Measurements from ENCODE around the gene RABGAP1L.
"Not testable (repeated sequence)": the region's sequence is repeated elsewhere in the genome, so short reads cannot be mapped to it uniquely, and the experiment has no call there.

RABGAP1L gene

GRCh38 chr1:174569240-174569639, 409.9 kb downstream of the RABGAP1L start (continued):
- TF ChIP-seq, protein P1, sequence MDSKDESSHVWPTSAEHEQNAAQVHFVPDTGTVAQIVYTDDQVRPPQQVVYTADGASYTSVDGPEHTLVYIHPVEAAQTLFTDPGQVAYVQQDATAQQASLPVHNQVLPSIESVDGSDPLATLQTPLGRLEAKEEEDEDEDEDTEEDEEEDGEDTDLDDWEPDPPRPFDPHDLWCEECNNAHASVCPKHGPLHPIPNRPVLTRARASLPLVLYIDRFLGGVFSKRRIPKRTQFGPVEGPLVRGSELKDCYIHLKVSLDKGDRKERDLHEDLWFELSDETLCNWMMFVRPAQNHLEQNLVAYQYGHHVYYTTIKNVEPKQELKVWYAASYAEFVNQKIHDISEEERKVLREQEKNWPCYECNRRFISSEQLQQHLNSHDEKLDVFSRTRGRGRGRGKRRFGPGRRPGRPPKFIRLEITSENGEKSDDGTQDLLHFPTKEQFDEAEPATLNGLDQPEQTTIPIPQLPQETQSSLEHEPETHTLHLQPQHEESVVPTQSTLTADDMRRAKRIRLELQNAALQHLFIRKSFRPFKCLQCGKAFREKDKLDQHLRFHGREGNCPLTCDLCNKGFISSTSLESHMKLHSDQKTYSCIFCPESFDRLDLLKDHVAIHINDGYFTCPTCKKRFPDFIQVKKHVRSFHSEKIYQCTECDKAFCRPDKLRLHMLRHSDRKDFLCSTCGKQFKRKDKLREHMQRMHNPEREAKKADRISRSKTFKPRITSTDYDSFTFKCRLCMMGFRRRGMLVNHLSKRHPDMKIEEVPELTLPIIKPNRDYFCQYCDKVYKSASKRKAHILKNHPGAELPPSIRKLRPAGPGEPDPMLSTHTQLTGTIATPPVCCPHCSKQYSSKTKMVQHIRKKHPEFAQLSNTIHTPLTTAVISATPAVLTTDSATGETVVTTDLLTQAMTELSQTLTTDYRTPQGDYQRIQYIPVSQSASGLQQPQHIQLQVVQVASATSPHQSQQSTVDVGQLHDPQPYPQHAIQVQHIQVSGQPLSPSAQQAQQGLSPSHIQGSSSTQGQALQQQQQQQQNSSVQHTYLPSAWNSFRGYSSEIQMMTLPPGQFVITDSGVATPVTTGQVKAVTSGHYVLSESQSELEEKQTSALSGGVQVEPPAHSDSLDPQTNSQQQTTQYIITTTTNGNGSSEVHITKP (tag by site-specific recombination; IDR thresholded peaks at IDR 0.05): no peak
- TF ChIP-seq ZNF175 (tag by site-specific recombination; IDR thresholded peaks at IDR 0.05): no peak
- TF ChIP-seq ZNF560 (tag by site-specific recombination; IDR thresholded peaks at IDR 0.05; ENCODE audit: borderline replicate concordance): no peak

GRCh38 chr1:174572771-174573170, 413.5 kb downstream of the RABGAP1L start:
- ChIA-PET CTCF (no interaction called here), POLR2A (no interaction called here)

DNA sequence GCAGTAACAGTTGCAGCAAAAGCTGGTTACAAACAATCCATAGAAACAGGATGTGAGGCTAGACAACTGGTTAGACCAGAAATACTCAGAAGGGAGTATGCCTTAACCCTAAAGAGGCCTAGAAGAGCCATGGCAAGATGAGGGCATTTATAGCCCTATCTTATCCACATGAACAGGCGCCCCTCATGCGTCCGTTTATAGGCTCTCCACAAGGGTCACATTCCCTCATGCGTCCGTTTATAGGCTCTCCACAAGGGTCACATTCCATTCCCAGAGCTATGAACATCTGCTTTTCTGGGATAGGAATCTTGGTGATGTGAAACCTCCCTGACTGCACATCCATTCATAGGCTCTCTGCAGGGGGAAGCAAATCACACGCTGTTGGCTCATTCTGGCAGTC, 416.8 kb downstream of the RABGAP1L start:
- H3K4me3 ChIP-seq (ENCODE audit: low read depth, low read length); H3K27ac ChIP-seq (ENCODE audit: extremely low read depth, low read depth, low read length); H3K4me1 ChIP-seq (ENCODE audit: control insufficient read depth, insufficient read depth, low read length); H3K9me3 ChIP-seq (ENCODE audit: control insufficient read depth, insufficient read depth, low read depth, low read length); POLR2A ChIA-PET; H3K36me3 ChIP-seq (ENCODE audit: control insufficient read depth in 2 of 2, insufficient read depth in 1 of 2, low read length in 2 of 2): not testable (repeated sequence)
- CTCF ChIA-PET: interaction anchor here (0.5 kb wide), 1 partner anchor 150 kb away, joined by 3 read pairs; no protein-coding TSS in a partner anchor

More at GRCh38 chr1:174572771-174573170, 413.5 kb downstream of the RABGAP1L start:
- Histone ChIP-seq H3K36me3 (ENCODE audit: control insufficient read depth in 2 of 2, insufficient read depth in 1 of 2, low read length in 2 of 2) (no peaks in the 10 kb centered on the region), H3K4me3 (ENCODE audit: low read depth, low read length) (no peak overlapping the region), H3K27ac (ENCODE audit: extremely low read depth, low read depth, low read length) (no peak overlapping the region), H3K9me3 (ENCODE audit: control insufficient read depth, insufficient read depth, low read depth, low read length) (no peaks in the 10 kb centered on the region), H3K4me1 (ENCODE audit: control insufficient read depth, insufficient read depth, low read length) (no peaks in the 10 kb centered on the region)
- TF ChIP-seq OSR2 (tag by site-specific recombination; IDR thresholded peaks at IDR 0.05) (no peak), ZNF830 (tag by site-specific recombination; IDR thresholded peaks at IDR 0.05; ENCODE audit: low read depth) (no peak), ZNF202 (tag by site-specific recombination; IDR thresholded peaks at IDR 0.05; ENCODE audit: borderline replicate concordance) (no peak), ZNF292 (tag by site-specific recombination; IDR thresholded peaks at IDR 0.05; ENCODE audit: borderline replicate concordance, low read depth) (no peak), HOXA7 (CRISPR knock-in tag; IDR thresholded peaks at IDR 0.05; ENCODE audit: borderline replicate concordance) (no peak), KLF16 (tag by site-specific recombination; IDR thresholded peaks at IDR 0.05) (no peak), ZNF366 (tag by site-specific recombination; conservative IDR thresholded peaks at IDR 0.05) (no peak), SP2 (tag by site-specific recombination; IDR thresholded peaks at IDR 0.05) (no peak), ZXDB (tag by site-specific recombination; IDR thresholded peaks at IDR 0.05) (no peak), ZNF394 (tag by site-specific recombination; IDR thresholded peaks at IDR 0.05; ENCODE audit: borderline replicate concordance) (no peak), ZNF510 (tag by site-specific recombination; IDR thresholded peaks at IDR 0.05; ENCODE audit: insufficient replicate concordance) (no peak), OVOL3 (tag by site-specific recombination; IDR thresholded peaks at IDR 0.05) (no peak), GFI1B (tag by site-specific recombination; IDR thresholded peaks at IDR 0.05) (no peak), REPIN1 (tag by site-specific recombination; IDR thresholded peaks at IDR 0.05; ENCODE audit: low read depth) (no peak), ZNF777 (tag by site-specific recombination; IDR thresholded peaks at IDR 0.05; ENCODE audit: borderline replicate concordance) (no peak)
- TF ChIP-seq, protein P2, sequence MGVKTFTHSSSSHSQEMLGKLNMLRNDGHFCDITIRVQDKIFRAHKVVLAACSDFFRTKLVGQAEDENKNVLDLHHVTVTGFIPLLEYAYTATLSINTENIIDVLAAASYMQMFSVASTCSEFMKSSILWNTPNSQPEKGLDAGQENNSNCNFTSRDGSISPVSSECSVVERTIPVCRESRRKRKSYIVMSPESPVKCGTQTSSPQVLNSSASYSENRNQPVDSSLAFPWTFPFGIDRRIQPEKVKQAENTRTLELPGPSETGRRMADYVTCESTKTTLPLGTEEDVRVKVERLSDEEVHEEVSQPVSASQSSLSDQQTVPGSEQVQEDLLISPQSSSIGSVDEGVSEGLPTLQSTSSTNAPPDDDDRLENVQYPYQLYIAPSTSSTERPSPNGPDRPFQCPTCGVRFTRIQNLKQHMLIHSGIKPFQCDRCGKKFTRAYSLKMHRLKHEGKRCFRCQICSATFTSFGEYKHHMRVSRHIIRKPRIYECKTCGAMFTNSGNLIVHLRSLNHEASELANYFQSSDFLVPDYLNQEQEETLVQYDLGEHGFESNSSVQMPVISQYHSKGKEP (tag by site-specific recombination; IDR thresholded peaks at IDR 0.05): no peak

All from HEK293 (cell line).